ELF-1 (cell line): ENCODE results near the gene CIC.

Source experiments
- DNase-seq: peaks from one replicate; pipeline ENCODE4 v3.0.0-alpha.2; 2016; ENCODE audit warnings: low read depth, low spot score

CIC gene

GRCh38 chr19:42244347-42245220 is 24.5 kb upstream of the CIC start:
- peak; percentile 98 for DNase-seq

- no peak for DNase-seq
Observed at GRCh38 chr19:42245231-42245630, 23.8 kb upstream of the CIC start.

GRCh38 chr19:42246143-42246921 is 22.7 kb upstream of the CIC start:
- DNase-seq, result peak; percentile 76

- DNase-seq, result no peak
Observed at GRCh38 chr19:42246922-42247639, 22.0 kb upstream of the CIC start.

- no peak for DNase-seq
Observed at GRCh38 chr19:42247640-42248199, 21.3 kb upstream of the CIC start.

- no peak for DNase-seq
Observed at GRCh38 chr19:42248270-42249148, 20.5 kb upstream of the CIC start.

GRCh38 chr19:42249149-42249750 is 19.8 kb upstream of the CIC start:
- DNase-seq, result no peak

GRCh38 chr19:42249769-42250168 is 19.3 kb upstream of the CIC start:
- DNase-seq, result no peak

GRCh38 chr19:42250183-42250665 is 18.8 kb upstream of the CIC start:
- DNase-seq, result no peak

GRCh38 chr19:42250666-42251531 is 18.2 kb upstream of the CIC start:
- no peak for DNase-seq

- DNase-seq, result no peak
Observed at GRCh38 chr19:42251572-42252358, 17.3 kb upstream of the CIC start.

- no peak for DNase-seq
Observed at GRCh38 chr19:42252365-42253244, 16.4 kb upstream of the CIC start.

- DNase-seq, result peak; percentile 68
Observed at GRCh38 chr19:42253245-42254088, 15.6 kb upstream of the CIC start.

GRCh38 chr19:42254089-42254849 is 14.8 kb upstream of the CIC start:
- peak; percentile 80 for DNase-seq

GRCh38 chr19:42254850-42255765 is 13.9 kb upstream of the CIC start, which contains the start of gene ERF:
ERF (minus strand) TSS chr19:42255128; CDS start chr19:42254999, 129 bp downstream.
- peak; percentile 90 for DNase-seq
